WTC11 (cell line): Measurements from ENCODE around the gene TMIGD1. TPM values are rescaled to one million over a fixed set of nuclear protein-coding genes. Genes with fewer than 3 reads are reported as not detected.
A peak's percentile ranks its signal among the peaks of the same experiment; 100 is the strongest.

Experiments used
- ATAC-seq: fragments of 200-7000 bp; cut with Tn5 transposase; 2 replicates; pipeline ENCODE4 v1.10.0; 2021; ENCODE audit warnings: mild to moderate bottlenecking, moderate library complexity
- CTCF ChIA-PET: fragments of 300-600 bp; sonication (Branson Sonifier 250); formaldehyde crosslinking; loops from one replicate; lab custom pipeline; 2021; ENCODE audit warnings: antibody characterized with exemption; lab: Charles Lee
- POLR2A ChIA-PET: fragments of 350-600 bp; sonication (Branson Sonifier 250); formaldehyde crosslinking; loops from one replicate; lab custom pipeline; 2021; ENCODE audit warnings: antibody characterized with exemption; lab: Charles Lee
- DNase-seq: peaks from one replicate; pipeline ENCODE4 v3.0.0; 2021; ENCODE audit warnings: low spot score
- H3K27ac Mint-ChIP-seq: 2 replicates; pipeline ENCODE4 v1.8.0; 2021; ENCODE audit warnings: mixed read lengths
- H3K27me3 Mint-ChIP-seq: 2 replicates; pipeline ENCODE4 v1.8.0; 2021; ENCODE audit warnings: low read depth, mild to moderate bottlenecking, moderate library complexity, mixed read lengths
- H3K36me3 Mint-ChIP-seq: 2 replicates; pipeline ENCODE4 v1.8.0; 2021; ENCODE audit warnings: mixed read lengths
- H3K4me1 Mint-ChIP-seq: 2 replicates; pipeline ENCODE4 v1.8.0; 2022; ENCODE audit warnings: mixed read lengths
- H3K4me3 Mint-ChIP-seq: 2 replicates; pipeline ENCODE4 v1.8.0; 2021; ENCODE audit warnings: mild to moderate bottlenecking, moderate library complexity, mixed read lengths
- H3K9me3 Mint-ChIP-seq: 2 replicates; pipeline ENCODE4 v1.8.0; 2021; ENCODE audit warnings: mixed read lengths
- ELF4 ChIP-seq: sonication (generic); formaldehyde crosslinking; IDR thresholded peaks from 2 replicates; pipeline ENCODE4 v1.8.1; 2022; ENCODE audit warnings: low read depth, mild to moderate bottlenecking, moderate library complexity, missing genetic modification reagents
- FOXK1 ChIP-seq: sonication (generic); formaldehyde crosslinking; IDR thresholded peaks from 2 replicates; pipeline ENCODE4 v1.8.0; 2022; ENCODE audit warnings: mild to moderate bottlenecking, moderate library complexity, missing genetic modification reagents
- KAT7 ChIP-seq: sonication (generic); formaldehyde crosslinking; IDR thresholded peaks from 2 replicates; pipeline ENCODE4 v1.8.1; 2023; ENCODE audit warnings: missing genetic modification reagents, mild to moderate bottlenecking, borderline replicate concordance
- MXD4 ChIP-seq: fragments of 250-450 bp; sonication (Bioruptor Pico); IDR thresholded peaks from 2 replicates; pipeline ENCODE4 v1.8.0; 2021; ENCODE audit warnings: mild to moderate bottlenecking, moderate library complexity, borderline replicate concordance
- NFATC4 ChIP-seq: fragments of 250-450 bp; sonication (Bioruptor Pico); IDR thresholded peaks from 2 replicates; pipeline ENCODE4 v1.9.0; 2021; ENCODE audit warnings: mild to moderate bottlenecking
- NFYB ChIP-seq: sonication (generic); formaldehyde crosslinking; conservative IDR thresholded peaks from 2 replicates; pipeline ENCODE4 v1.8.0; 2022; ENCODE audit warnings: low read depth, missing genetic modification reagents
- NR3C1 ChIP-seq: sonication (generic); formaldehyde crosslinking; conservative IDR thresholded peaks from 2 replicates; pipeline ENCODE4 v1.8.1; 2023; ENCODE audit warnings: low read depth, mild to moderate bottlenecking, missing genetic modification reagents
- OVOL2 ChIP-seq: fragments of 250-450 bp; sonication (Bioruptor Pico); IDR thresholded peaks from 2 replicates; pipeline ENCODE4 v1.9.0; 2021; ENCODE audit warnings: mild to moderate bottlenecking, borderline replicate concordance
- SMAD3 ChIP-seq: sonication (generic); formaldehyde crosslinking; IDR thresholded peaks from 2 replicates; pipeline ENCODE4 v1.8.0; 2022; ENCODE audit warnings: missing genetic modification reagents, mild to moderate bottlenecking, borderline replicate concordance
- SMAD4 ChIP-seq: sonication (generic); formaldehyde crosslinking; IDR thresholded peaks from 2 replicates; pipeline ENCODE4 v1.8.0; 2022; ENCODE audit warnings: mild to moderate bottlenecking, missing genetic modification reagents
- SOX15 ChIP-seq: fragments of 250-450 bp; sonication (Bioruptor Pico); IDR thresholded peaks from 2 replicates; pipeline ENCODE4 v1.9.0; 2021; ENCODE audit warnings: mild to moderate bottlenecking
- TEAD4 ChIP-seq: sonication (generic); formaldehyde crosslinking; IDR thresholded peaks from 2 replicates; pipeline ENCODE4 v1.8.0; 2022; ENCODE audit warnings: mild to moderate bottlenecking, missing genetic modification reagents
- ZNF263 ChIP-seq: sonication (generic); formaldehyde crosslinking; IDR thresholded peaks from 2 replicates; pipeline ENCODE4 v1.8.1; 2022; ENCODE audit warnings: low read depth, mild to moderate bottlenecking, moderate library complexity, missing genetic modification reagents
- ZNF317 ChIP-seq: sonication (generic); formaldehyde crosslinking; IDR thresholded peaks from 2 replicates; pipeline ENCODE4 v1.8.1; 2023; ENCODE audit warnings: low read depth, mild to moderate bottlenecking, moderate library complexity, missing genetic modification reagents, borderline replicate concordance
- total RNA-seq: library from RNA; stranded (reverse); gene quantifications from 3 replicates; pipeline ENCODE4 v1.2.3, GENCODE V29; 2021
- TF ChIP-seq, protein P1 (sequence below): fragments of 250-450 bp; sonication (Bioruptor Pico); IDR thresholded peaks from 2 replicates; pipeline ENCODE4 v1.9.0; 2021; ENCODE audit warnings: mild to moderate bottlenecking, borderline replicate concordance
- TF ChIP-seq, protein P2 (sequence below): sonication (generic); formaldehyde crosslinking; IDR thresholded peaks from 2 replicates; pipeline ENCODE4 v1.8.0; 2022; ENCODE audit warnings: missing genetic modification reagents
- TF ChIP-seq, protein P3 (sequence below): fragments of 250-450 bp; sonication (Bioruptor Pico); IDR thresholded peaks from 2 replicates; pipeline ENCODE4 v2.1.2; 2022; ENCODE audit warnings: mild to moderate bottlenecking, moderate library complexity
- TF ChIP-seq, protein P4 (sequence below): fragments of 250-450 bp; sonication (Bioruptor Pico); IDR thresholded peaks from 2 replicates; pipeline ENCODE4 v1.9.0; 2021; ENCODE audit warnings: moderate library complexity, mild to moderate bottlenecking, inconsistent platforms, borderline replicate concordance
- TF ChIP-seq, protein P5 (sequence below): sonication (generic); formaldehyde crosslinking; IDR thresholded peaks from 2 replicates; pipeline ENCODE4 v1.8.1; 2023; ENCODE audit warnings: mild to moderate bottlenecking, missing genetic modification reagents, moderate library complexity

Gene TMIGD1
- total RNA-seq, 1 experiment from 2014 or later, result not detected

DNA sequence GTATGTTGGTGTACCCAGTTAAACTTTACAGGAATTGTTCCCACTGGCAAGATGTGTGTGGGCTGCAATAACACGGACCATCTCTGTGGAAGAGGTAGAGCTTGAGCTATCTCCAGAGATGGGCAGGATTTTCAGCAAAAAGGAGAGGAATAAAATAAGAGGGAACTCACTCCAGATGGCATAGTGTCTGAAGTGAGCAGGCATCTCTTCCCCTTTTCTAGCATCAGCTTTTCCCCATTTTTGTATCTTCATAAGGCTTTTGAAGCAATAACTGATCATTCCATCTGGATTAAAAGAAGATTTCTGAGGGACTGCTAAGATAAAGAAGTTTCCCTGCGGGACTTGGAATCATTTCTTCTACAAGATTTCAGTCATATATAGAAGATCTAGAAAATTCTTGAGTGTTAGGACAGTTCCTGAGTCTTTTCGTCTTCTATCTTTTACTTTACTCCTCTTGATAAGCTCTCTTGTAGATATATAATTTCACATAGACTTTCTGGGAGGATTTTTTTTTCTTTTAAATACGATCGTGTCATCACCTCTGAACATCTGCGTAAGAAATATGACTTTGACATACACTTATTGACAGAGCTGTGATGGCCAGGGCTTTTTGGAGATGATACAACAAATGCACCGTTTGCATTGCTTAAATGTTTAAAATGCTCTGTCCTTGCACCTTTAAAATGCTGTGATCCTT lies 46.9 kb upstream of the TMIGD1 start:
- Mint-ChIP-seq H3K27ac (no peak overlapping the region), H3K27me3 (peaks cover 40% of the 10 kb centered on the region), H3K36me3 (peaks cover 4% of the 10 kb centered on the region), H3K9me3 (no peaks in the 10 kb centered on the region), H3K4me1 (peaks cover 66% of the 10 kb centered on the region), H3K4me3 (peak overlapping the region; percentile 77)
- POLR2A ChIA-PET, result interaction anchor here (0.6 kb wide), 1 partner anchor 10 kb away, joined by 4 read pairs; no protein-coding TSS in a partner anchor
- TF ChIP-seq, protein P1, sequence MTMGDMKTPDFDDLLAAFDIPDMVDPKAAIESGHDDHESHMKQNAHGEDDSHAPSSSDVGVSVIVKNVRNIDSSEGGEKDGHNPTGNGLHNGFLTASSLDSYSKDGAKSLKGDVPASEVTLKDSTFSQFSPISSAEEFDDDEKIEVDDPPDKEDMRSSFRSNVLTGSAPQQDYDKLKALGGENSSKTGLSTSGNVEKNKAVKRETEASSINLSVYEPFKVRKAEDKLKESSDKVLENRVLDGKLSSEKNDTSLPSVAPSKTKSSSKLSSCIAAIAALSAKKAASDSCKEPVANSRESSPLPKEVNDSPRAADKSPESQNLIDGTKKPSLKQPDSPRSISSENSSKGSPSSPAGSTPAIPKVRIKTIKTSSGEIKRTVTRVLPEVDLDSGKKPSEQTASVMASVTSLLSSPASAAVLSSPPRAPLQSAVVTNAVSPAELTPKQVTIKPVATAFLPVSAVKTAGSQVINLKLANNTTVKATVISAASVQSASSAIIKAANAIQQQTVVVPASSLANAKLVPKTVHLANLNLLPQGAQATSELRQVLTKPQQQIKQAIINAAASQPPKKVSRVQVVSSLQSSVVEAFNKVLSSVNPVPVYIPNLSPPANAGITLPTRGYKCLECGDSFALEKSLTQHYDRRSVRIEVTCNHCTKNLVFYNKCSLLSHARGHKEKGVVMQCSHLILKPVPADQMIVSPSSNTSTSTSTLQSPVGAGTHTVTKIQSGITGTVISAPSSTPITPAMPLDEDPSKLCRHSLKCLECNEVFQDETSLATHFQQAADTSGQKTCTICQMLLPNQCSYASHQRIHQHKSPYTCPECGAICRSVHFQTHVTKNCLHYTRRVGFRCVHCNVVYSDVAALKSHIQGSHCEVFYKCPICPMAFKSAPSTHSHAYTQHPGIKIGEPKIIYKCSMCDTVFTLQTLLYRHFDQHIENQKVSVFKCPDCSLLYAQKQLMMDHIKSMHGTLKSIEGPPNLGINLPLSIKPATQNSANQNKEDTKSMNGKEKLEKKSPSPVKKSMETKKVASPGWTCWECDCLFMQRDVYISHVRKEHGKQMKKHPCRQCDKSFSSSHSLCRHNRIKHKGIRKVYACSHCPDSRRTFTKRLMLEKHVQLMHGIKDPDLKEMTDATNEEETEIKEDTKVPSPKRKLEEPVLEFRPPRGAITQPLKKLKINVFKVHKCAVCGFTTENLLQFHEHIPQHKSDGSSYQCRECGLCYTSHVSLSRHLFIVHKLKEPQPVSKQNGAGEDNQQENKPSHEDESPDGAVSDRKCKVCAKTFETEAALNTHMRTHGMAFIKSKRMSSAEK, result no peak
- TF ChIP-seq FOXK1 (CRISPR knock-in tag) (no peak), KAT7 (no peak), OVOL2 (CRISPR knock-in tag) (no peak), NR3C1 (no peak), TEAD4 (CRISPR knock-in tag) (no peak), SMAD4 (no peak), NFATC4 (CRISPR knock-in tag) (no peak), ELF4 (CRISPR knock-in tag) (no peak), SMAD3 (CRISPR knock-in tag) (no peak)
- TF ChIP-seq, protein P2, sequence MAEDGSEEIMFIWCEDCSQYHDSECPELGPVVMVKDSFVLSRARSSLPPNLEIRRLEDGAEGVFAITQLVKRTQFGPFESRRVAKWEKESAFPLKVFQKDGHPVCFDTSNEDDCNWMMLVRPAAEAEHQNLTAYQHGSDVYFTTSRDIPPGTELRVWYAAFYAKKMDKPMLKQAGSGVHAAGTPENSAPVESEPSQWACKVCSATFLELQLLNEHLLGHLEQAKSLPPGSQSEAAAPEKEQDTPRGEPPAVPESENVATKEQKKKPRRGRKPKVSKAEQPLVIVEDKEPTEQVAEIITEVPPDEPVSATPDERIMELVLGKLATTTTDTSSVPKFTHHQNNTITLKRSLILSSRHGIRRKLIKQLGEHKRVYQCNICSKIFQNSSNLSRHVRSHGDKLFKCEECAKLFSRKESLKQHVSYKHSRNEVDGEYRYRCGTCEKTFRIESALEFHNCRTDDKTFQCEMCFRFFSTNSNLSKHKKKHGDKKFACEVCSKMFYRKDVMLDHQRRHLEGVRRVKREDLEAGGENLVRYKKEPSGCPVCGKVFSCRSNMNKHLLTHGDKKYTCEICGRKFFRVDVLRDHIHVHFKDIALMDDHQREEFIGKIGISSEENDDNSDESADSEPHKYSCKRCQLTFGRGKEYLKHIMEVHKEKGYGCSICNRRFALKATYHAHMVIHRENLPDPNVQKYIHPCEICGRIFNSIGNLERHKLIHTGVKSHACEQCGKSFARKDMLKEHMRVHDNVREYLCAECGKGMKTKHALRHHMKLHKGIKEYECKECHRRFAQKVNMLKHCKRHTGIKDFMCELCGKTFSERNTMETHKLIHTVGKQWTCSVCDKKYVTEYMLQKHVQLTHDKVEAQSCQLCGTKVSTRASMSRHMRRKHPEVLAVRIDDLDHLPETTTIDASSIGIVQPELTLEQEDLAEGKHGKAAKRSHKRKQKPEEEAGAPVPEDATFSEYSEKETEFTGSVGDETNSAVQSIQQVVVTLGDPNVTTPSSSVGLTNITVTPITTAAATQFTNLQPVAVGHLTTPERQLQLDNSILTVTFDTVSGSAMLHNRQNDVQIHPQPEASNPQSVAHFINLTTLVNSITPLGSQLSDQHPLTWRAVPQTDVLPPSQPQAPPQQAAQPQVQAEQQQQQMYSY (CRISPR knock-in tag), result no peak
- TF ChIP-seq, protein P3, sequence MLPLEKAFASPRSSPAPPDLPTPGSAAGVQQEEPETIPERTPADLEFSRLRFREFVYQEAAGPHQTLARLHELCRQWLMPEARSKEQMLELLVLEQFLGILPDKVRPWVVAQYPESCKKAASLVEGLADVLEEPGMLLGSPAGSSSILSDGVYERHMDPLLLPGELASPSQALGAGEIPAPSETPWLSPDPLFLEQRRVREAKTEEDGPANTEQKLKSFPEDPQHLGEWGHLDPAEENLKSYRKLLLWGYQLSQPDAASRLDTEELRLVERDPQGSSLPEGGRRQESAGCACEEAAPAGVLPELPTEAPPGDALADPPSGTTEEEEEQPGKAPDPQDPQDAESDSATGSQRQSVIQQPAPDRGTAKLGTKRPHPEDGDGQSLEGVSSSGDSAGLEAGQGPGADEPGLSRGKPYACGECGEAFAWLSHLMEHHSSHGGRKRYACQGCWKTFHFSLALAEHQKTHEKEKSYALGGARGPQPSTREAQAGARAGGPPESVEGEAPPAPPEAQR (CRISPR knock-in tag), result no peak
- no peak for ATAC-seq
- CTCF ChIA-PET, result interaction anchor here (1.1 to 2.3 kb wide), 3 partner anchors 41 to 96 kb away, joined by 3 to 8 read pairs (median 4); partner anchors contain the start of gene GOSR1
- DNase-seq, result no peak

DNA sequence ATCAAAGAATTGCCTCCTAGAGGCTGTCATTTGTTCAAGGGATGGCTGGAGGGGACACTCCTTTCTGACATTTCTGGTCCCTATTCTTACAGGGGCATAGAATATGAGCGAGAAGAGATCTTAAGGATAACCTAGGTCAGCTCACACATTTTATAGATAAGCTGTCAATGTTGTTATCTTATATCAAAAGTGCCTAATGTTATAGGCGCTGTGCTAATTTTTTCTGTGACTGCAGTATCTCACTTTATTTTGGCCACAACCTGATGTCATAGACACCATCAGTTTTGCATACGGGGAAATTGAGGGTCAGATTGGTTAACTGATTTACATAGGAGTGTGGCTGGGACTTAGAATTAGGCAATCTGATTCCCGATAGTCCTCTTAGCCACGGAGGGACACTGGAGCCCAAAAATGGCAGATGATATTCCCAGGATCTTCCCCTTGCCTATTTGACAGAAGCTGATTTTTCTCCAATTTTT lies 46.1 kb upstream of the TMIGD1 start:
- peak overlapping the region; percentile 77 for H3K4me3 Mint-ChIP-seq
- peaks cover 40% of the 10 kb centered on the region for H3K27me3 Mint-ChIP-seq
- no peaks in the 10 kb centered on the region for H3K36me3 Mint-ChIP-seq
- ChIA-PET POLR2A (no interaction called here), CTCF (interaction anchor here (0.9 to 2.3 kb wide), 3 partner anchors 9 to 97 kb away, joined by 3 to 8 read pairs (median 4); partner anchors contain the start of gene GOSR1)
- ATAC-seq (no peak), DNase-seq (no peak)
- H3K9me3 Mint-ChIP-seq, result no peaks in the 10 kb centered on the region
- no peak overlapping the region for H3K27ac Mint-ChIP-seq
- H3K4me1 Mint-ChIP-seq, result peaks cover 68% of the 10 kb centered on the region
- no peak for TF ChIP-seq MXD4 (CRISPR knock-in tag)
- TF ChIP-seq NFYB (CRISPR knock-in tag), result no peak
- TF ChIP-seq, protein P4, sequence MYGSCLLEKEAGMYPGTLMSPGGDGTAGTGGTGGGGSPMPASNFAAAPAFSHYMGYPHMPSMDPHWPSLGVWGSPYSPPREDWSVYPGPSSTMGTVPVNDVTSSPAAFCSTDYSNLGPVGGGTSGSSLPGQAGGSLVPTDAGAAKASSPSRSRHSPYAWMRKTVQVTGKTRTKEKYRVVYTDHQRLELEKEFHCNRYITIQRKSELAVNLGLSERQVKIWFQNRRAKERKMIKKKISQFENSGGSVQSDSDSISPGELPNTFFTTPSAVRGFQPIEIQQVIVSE, result no peak
- TF ChIP-seq ZNF263 (CRISPR knock-in tag), result no peak
- TF ChIP-seq ZNF317 (CRISPR knock-in tag), result no peak
- TF ChIP-seq SMAD4, result no peak
- TF ChIP-seq TEAD4 (CRISPR knock-in tag), result no peak
- TF ChIP-seq ELF4 (CRISPR knock-in tag), result no peak
- no peak for TF ChIP-seq SOX15
- TF ChIP-seq, protein P5, sequence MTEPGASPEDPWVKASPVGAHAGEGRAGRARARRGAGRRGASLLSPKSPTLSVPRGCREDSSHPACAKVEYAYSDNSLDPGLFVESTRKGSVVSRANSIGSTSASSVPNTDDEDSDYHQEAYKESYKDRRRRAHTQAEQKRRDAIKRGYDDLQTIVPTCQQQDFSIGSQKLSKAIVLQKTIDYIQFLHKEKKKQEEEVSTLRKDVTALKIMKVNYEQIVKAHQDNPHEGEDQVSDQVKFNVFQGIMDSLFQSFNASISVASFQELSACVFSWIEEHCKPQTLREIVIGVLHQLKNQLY (CRISPR knock-in tag), result no peak
